HL-60/S4 (cell line): ENCODE measurements around the gene TLL1.

ENCODE experiments used
- in situ Hi-C: fragments of 300-500 bp; cut with MboI; formaldehyde crosslinking; loops from 2 replicates; pipeline ENCODE4 v1.14.3; 2022; ENCODE audit warnings: low sequenced_read_pairs

Gene TLL1

DNA sequence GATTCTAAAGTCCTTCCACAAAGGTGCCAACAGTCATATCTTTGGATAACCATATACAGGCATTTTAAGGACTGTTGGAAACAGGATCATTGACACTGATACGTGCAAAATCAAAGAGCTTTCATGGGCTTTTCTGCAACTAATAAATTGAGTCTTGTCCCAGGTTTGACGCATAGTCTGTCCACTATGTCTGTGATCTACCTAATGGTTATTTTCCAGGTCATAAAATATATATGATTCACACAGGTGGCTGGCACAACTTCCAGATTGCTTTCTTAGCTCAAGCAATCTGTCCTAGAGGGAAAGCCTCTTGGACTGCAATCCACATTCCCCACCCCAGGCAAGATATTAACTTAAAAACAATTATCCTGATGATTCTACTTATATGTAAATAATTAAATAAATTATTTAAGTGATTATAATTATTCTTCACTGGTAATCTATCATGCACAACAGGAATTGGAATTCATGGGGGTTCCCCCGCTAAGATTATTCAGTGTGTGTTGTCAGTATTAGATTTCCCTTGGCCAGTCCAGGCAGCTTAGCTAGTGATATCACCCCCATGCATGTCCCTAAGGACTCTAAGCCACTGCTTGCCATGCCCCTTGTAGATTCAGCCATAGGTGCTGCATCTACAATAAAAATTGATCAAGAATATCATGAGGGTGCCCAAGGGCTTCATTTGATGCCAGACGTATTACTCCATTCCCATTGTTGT lies 97.8 kb downstream of the TLL1 start:
- in situ Hi-C loops = no loop called here

DNA sequence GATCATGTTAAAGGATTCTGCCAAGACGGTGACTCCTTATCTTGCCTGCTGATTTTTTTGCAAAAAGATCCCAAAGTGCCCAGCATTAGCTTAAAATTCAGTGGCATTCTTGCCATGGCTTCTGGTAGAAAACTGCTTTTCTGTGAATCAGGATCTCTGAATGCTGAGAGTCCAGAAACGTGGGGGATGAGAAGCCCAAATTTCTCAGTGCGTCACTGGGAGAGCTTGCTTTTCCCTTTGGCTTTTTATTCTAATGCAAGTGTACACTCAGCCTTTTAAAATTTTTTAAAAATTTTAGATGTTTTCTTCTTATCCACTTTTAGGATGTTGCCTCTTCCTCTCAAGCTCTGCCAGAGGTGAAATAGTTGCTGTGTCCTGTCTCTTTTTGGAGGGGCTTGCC lies 98.4 kb downstream of the TLL1 start:
- in situ Hi-C loops = no loop called here

DNA sequence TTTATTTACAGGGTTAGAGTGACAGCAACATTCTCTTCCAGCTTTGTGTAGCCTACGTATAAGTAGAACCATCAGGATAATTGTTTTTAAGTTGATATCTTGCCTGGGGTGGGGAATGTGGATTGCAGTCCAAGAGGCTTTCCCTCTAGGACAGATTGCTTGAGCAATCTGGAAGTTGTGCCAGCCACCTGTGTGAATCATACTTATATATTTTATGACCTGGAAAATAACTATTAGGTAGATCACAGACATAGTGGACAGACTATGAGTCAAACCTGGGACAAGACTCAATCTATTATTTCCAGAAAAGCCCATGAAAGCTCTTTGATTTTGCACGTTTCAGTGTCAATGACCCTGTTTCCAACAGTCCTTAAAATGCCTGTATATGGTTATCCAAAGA lies 98.9 kb downstream of the TLL1 start:
- in situ Hi-C loops = no loop called here

DNA sequence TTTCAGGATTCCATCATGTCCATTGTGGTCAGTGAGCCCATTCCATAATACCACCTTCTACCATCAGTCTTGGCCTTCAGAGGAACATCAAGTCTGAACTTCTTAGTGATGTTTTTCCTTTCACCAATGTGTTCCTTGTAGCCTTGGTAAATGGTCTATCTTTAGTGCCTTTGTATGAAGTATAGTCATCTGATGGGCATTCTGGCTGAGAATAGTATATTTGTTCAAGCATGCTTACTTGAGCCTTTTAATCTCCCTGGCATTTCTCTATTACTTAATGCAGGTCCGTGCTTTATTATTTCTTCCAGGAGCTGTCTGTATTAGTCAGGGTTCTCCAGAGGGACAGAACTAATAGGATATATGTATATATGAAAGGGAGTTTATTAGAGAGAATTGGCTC lies 99.7 kb downstream of the TLL1 start:
- in situ Hi-C loops = no loop called here

- in situ Hi-C loops = no loop called here
Observed at GRCh38 chr4:165982934-165983333, 109.9 kb downstream of the TLL1 start.

- in situ Hi-C loops = no loop called here
Observed at GRCh38 chr4:165986956-165987698, 114.1 kb downstream of the TLL1 start.

DNA sequence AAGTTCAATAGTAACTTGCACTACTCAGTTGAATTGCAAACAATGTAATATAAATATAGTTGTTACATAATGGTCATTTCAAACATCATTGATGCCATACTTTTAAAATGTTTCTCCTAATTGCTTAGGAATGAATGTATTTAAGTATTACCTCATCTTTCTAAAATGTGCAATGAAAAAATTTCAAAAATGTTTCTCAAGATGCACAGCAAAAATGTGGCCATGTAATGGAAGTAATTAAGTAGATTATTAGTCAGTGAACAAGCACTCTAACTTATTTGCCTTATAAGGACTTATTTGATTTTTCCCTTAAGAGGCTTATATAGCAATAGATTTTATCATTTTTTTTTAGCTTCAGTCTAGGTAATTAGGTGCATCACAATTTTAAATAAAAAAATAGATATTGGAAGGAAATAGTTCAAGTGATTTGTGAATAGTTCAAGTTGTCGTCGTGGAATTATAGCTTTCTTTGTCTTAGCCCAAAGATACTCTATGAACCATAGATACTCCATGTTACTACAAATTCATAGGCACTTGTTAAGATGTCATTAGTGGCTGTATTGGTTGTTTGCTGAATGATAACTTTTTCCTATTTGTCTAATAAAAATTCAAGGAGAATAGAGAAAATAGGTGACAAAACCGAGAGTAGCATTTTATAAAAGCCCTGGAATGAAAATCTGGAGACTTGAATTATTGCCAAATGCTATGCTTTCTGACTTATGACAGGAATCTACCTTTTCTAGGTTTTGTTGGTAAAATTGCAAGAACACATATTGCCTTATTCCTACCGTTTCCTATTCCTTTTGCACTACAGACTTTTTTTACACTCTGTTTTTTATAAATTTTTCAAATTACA lies 118.5 kb downstream of the TLL1 start:
- in situ Hi-C loops = no loop called here

DNA sequence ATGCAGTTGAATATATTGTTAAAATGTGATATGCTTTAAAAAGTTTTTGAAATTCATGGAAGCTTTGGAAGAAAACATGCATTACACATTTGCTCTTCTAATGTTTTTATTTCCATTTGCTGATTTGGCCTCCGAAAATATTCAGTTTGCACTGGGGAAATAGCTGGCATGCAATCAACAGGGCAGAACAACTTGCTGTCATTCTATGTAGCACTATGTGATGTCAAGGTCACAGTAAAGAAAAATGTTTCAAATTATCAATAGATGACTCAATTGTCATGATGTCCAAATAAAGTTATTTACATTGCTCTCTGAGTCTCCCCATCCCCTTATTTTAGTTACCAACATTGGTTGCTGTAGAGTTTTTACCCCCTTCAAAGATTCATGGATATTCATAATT lies 119.2 kb downstream of the TLL1 start:
- in situ Hi-C loops = no loop called here

DNA sequence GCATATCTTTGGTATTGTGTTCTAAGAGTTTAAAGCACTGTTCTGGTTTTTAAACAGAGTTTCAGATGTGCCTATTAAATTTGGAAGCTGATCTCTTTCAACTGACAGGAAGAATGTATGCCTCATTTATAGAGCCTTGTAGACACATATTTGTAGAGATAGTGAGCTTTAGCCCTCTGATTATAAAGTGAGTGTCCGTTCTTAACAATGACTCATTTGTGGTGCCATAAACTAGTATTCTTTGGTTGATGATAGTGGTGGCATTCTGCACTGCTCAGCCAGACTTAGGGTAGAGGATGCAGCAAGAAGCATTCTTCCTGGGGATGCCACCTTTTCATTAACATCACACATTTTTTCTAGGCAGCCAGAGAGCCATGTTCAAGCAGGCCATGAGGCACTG lies 121.7 kb downstream of the TLL1 start:
- in situ Hi-C loops = no loop called here

GRCh38 chr4:166003811-166004210 lies 130.8 kb downstream of the TLL1 start:
- in situ Hi-C loops = no loop called here

- in situ Hi-C loops = no loop called here
Observed at GRCh38 chr4:166006217-166006616, 133.2 kb downstream of the TLL1 start.

DNA sequence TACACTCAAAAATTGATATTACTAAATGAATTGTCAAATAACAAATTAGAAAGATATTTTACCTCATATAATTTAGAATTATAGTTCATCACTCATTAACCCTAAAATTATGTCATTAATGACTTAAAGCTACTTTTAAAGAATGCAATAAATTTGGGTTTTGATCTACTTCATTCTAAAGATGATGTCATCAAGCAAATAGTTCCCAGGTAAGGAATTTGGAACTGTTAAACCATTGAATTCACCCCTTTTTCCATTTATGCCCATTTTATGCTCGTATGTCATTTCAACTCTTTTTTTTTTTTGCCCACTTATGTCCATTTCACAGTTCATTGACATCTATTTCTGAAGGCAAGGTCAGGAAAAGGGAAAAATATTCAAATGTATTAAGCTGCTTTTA lies 135.5 kb downstream of the TLL1 start:
- in situ Hi-C loops = no loop called here

GRCh38 chr4:166012129-166013030 lies 139.3 kb downstream of the TLL1 start:
- in situ Hi-C loops = no loop called here

- in situ Hi-C loops = no loop called here
Observed at GRCh38 chr4:166014411-166014810, 141.4 kb downstream of the TLL1 start.

DNA sequence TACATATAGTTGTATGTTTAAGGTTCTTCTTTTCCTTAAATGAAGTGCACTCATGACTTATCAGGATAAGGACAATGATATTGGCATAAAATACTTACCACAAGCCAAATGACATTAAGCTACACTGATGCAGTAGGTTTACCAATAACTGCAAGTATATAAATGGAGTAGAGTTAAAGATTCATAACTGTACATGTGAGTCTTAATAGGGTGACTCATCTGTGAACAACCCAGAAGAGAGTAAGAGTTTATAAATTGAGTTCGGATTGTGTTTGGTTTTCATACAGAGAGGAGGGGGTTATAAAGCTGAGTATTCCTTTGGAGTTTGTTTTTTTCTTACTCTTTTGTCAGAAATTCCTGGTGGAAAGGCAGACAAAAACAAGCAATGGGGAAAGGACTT lies 144.8 kb downstream of the TLL1 start:
- in situ Hi-C loops = no loop called here

DNA sequence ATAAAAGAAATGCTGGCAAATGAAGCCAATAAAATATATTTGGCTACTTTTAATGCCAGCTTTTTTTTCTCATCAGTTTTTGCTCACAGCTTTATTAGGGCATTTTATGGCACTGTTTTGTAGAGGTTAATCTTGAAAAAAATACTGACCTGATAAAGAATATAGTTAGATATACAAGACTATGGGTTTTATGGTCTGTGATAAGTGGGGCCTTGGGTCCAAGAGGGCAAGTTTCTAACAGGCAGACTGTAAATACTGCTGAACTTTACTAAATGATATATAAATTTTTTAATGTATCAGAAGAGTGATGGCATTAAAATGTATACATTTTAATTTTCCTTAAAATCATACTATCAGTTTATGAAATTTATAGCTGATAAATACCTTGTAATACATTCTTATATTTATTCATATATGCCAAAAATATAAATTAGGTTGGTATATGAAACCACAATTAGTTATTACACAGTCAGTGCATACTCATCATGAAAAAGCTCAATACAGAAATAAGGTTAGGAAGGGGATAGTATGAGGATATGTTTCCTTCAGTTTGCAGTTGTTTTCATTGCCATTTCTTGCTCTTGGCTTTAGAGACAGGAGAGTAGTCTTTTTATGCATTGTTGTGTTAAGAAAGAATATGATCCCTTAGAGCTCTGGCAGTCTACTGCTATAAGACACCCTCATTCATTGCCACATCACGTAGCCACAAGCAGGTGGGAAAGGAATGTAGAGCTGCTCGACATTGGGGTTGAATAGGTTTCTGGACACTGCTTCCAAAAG lies 146.6 kb downstream of the TLL1 start:
- in situ Hi-C loops = no loop called here

- in situ Hi-C loops = no loop called here
Observed at GRCh38 chr4:166021617-166022016, 148.6 kb downstream of the TLL1 start.

DNA sequence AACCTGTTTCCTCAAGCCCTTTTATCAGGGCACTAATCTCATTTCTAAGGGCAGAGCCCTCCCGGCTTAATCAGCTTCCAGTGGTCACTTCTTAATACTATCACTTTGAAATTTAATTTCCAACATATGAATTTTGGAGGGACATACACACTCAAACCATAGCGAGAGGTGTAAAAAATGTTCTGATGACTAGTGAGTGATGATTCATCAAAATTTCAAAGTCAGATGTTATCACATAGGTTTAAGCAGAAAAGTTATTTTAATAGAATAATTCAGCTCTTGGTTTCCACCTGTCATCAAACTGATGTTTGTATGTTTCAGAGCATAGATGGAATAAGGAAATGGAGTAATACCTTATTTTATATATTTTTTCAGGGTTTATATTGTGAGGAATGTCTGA lies 161.9 kb downstream of the TLL1 start:
- in situ Hi-C loops = no loop called here

- in situ Hi-C loops = no loop called here
Observed at GRCh38 chr4:166039822-166040221, 166.8 kb downstream of the TLL1 start.

GRCh38 chr4:166042510-166043055 lies 169.5 kb downstream of the TLL1 start:
- in situ Hi-C loops = no loop called here
